ENCODE measurements around the gene C1orf167.

DNA sequence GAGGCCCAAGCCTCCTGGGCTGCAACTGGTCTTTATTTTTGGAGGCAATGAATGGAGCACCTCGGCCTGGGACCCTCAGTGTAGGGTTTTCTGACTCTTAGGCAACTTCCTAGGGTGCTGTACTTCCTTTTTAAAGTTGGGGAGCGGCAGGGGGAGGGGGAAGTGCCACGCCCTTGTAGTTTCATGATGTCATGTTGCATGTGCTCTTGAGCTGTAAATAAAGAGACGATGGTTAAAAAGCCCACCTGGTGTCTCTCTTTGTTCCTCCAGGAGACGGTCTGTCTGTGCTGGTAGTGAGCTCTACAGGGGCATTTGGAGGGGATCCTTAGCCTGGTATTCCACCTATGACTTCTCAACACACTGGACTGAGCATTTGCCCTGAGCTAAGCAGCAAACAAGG lies 36.4 kb upstream of the C1orf167 start:
- TF ChIP-seq, protein P1, sequence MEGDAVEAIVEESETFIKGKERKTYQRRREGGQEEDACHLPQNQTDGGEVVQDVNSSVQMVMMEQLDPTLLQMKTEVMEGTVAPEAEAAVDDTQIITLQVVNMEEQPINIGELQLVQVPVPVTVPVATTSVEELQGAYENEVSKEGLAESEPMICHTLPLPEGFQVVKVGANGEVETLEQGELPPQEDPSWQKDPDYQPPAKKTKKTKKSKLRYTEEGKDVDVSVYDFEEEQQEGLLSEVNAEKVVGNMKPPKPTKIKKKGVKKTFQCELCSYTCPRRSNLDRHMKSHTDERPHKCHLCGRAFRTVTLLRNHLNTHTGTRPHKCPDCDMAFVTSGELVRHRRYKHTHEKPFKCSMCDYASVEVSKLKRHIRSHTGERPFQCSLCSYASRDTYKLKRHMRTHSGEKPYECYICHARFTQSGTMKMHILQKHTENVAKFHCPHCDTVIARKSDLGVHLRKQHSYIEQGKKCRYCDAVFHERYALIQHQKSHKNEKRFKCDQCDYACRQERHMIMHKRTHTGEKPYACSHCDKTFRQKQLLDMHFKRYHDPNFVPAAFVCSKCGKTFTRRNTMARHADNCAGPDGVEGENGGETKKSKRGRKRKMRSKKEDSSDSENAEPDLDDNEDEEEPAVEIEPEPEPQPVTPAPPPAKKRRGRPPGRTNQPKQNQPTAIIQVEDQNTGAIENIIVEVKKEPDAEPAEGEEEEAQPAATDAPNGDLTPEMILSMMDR (IDR thresholded peaks at IDR 0.05; ENCODE audit: low read depth, low read length, poor library complexity, severe bottlenecking): no peak
- TF ChIP-seq EZH2phosphoT487 (IDR thresholded peaks at IDR 0.05; ENCODE audit: borderline replicate concordance, low read length): no peak

Measured in DOHH2 (cell line).